Measurements from ENCODE around the gene ACTR5.
"Not testable (repeated sequence)": the region's sequence is repeated elsewhere in the genome, so short reads cannot be mapped to it uniquely, and the experiment has no call there.

ACTR5 gene

DNA sequence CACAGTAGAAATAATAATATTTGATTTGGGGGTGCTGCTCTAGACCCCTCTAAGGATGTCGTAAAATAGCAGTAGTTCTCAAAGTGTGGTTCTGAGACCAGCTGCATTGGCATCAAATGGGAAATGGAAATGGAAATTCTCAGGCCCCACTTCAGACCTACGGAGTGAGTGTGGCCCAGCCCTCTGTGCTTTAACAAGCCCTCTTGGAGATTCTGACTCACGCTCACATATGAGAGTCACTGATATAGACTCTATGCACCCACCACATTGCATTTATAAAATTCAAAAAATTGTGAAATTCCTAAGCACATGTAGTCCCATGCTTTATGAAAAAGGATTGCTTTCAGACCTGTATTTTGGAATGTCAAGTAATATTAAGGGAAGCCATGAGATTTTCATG lies 43.0 kb downstream of the ACTR5 start:
- H3K4me3 ChIP-seq (ENCODE audit: low read depth, low read length), result no peak overlapping the region
- no peak for DNase-seq (ENCODE audit: low read depth)
- TF ChIP-seq, protein P1, sequence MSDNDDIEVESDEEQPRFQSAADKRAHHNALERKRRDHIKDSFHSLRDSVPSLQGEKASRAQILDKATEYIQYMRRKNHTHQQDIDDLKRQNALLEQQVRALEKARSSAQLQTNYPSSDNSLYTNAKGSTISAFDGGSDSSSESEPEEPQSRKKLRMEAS (IDR thresholded peaks at IDR 0.05; ENCODE audit: low read depth, low read length), result no peak
- TF ChIP-seq MYC (IDR thresholded peaks at IDR 0.05; ENCODE audit: low read depth, low read length) (no peak), POLR2A (IDR thresholded peaks at IDR 0.05; ENCODE audit: extremely low read depth, insufficient read length) (no peak)
- TF ChIP-seq, protein P2, sequence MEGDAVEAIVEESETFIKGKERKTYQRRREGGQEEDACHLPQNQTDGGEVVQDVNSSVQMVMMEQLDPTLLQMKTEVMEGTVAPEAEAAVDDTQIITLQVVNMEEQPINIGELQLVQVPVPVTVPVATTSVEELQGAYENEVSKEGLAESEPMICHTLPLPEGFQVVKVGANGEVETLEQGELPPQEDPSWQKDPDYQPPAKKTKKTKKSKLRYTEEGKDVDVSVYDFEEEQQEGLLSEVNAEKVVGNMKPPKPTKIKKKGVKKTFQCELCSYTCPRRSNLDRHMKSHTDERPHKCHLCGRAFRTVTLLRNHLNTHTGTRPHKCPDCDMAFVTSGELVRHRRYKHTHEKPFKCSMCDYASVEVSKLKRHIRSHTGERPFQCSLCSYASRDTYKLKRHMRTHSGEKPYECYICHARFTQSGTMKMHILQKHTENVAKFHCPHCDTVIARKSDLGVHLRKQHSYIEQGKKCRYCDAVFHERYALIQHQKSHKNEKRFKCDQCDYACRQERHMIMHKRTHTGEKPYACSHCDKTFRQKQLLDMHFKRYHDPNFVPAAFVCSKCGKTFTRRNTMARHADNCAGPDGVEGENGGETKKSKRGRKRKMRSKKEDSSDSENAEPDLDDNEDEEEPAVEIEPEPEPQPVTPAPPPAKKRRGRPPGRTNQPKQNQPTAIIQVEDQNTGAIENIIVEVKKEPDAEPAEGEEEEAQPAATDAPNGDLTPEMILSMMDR (IDR thresholded peaks at IDR 0.05; ENCODE audit: low read depth, low read length), result no peak

DNA sequence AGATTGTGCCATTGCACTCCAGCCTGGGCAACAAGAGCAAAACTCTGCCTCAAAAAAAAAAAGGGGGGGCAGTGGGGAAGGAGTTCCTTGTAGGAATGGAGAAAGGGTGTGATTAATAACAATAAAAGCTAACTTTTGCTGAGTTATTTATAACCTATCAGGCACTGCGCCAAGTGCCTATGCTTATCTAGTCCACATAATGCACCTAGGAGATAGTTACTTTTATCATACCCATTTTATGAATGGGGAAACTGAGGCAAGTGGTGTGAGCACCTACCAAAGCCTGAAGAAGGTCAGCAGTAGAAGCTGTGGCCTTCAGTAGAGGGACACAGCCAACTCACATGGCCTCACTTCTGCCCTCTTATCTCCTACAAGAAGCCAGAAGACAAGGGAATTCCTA lies 43.7 kb downstream of the ACTR5 start:
- H3K4me3 ChIP-seq (ENCODE audit: low read depth, low read length), result no peak overlapping the region
- DNase-seq (ENCODE audit: low read depth), result no peak
- TF ChIP-seq, protein P2 (IDR thresholded peaks at IDR 0.05; ENCODE audit: low read depth, low read length), result no peak

DNA sequence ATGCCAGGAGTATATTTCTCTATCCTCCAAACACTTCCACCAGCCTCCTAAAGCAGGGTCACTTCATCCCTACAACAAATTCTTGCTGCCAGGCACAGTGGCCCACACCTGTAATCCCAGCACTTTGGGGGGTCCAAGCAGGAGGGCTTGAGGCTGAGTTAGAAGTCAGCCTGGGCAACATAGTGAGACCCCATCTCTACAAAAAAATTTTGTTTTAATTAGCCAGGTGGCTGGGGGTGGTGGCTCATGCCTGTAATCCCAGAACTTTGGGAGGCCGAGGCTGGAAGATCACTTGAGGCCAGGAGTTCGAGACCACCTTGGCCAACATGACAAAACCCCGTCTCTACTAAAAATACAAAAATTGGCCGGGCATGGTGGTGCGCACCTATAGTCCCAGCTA lies 45.8 kb downstream of the ACTR5 start:
- DNase-seq (ENCODE audit: low read depth); H3K4me3 ChIP-seq (ENCODE audit: low read depth, low read length): not testable (repeated sequence)

DNA sequence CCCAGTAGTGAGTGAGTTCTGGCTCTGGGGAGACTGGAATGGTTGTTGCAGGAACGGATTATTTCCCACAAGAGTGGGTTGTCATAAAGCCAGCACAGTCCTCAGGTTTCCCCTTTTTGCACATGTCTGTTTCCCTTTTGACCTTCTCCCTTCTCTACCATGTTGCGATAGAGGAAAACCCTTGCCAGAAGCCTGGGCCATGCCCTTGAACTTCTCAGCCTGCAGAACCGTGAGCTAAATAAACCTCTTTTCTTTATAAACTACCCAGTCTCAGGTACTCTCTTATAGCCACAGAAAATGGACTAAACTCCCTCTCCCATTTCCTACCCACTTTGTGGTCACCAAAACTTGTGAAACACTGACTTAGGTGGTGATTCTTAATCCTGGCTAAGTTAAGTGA lies 50.0 kb downstream of the ACTR5 start:
- H3K4me3 ChIP-seq (ENCODE audit: low read depth, low read length), result no peak overlapping the region
- peak; percentile 18 for DNase-seq (ENCODE audit: low read depth)
- TF ChIP-seq, protein P1 (IDR thresholded peaks at IDR 0.05; ENCODE audit: low read depth, low read length), result no peak
- TF ChIP-seq MYC (IDR thresholded peaks at IDR 0.05; ENCODE audit: low read depth, low read length) (no peak), POLR2A (IDR thresholded peaks at IDR 0.05; ENCODE audit: extremely low read depth, insufficient read length) (no peak)
- TF ChIP-seq, protein P2 (IDR thresholded peaks at IDR 0.05; ENCODE audit: low read depth, low read length), result no peak

DNA sequence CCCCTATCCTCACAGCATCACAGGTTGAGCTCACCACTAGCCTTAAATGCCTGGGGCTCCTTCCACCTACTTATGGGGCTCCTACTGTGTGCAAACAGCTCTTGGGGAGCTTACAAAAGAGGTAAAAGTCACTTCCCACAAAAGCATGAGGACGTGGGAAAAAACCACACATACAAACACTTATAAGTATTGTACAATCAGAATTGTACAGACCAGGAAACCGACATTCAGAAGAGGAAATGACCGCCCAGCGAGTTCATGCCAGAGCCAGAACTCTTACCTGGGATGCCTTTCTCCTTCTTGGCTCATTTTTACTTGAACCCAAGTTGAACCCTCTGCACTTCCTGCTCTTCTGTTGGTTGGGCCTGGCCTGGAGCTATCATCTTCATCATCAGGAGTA lies 50.9 kb downstream of the ACTR5 start:
- no peak overlapping the region for H3K4me3 ChIP-seq (ENCODE audit: low read depth, low read length)
- DNase-seq (ENCODE audit: low read depth), result peak; percentile 47
- TF ChIP-seq, protein P1 (IDR thresholded peaks at IDR 0.05; ENCODE audit: low read depth, low read length), result no peak
- TF ChIP-seq, protein P2 (IDR thresholded peaks at IDR 0.05; ENCODE audit: low read depth, low read length), result no peak
- TF ChIP-seq POLR2A (IDR thresholded peaks at IDR 0.05; ENCODE audit: extremely low read depth, insufficient read length), result no peak

DNA sequence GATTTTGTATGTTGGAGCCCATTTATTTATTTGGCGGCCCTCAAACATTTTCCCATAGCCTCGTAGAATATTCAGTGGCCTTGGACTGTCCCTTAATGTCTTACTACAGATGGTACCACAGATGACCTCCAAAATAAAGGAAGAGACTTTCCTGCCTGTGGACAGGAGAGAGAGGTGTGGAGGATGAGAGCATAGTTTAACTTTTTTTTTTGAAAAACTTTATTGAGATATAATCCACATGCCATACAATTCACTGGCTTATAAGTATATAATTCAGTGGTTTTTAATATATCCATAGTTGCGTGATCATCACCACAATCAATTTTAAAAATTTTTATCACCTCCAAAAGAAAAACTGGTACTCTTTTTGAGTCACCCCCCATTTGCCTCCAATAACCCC lies 52.6 kb downstream of the ACTR5 start:
- no peak overlapping the region for H3K4me3 ChIP-seq (ENCODE audit: low read depth, low read length)
- no peak for DNase-seq (ENCODE audit: low read depth)
- TF ChIP-seq, protein P1 (IDR thresholded peaks at IDR 0.05; ENCODE audit: low read depth, low read length), result no peak
- TF ChIP-seq MYC (IDR thresholded peaks at IDR 0.05; ENCODE audit: low read depth, low read length), result no peak
- TF ChIP-seq, protein P2 (IDR thresholded peaks at IDR 0.05; ENCODE audit: low read depth, low read length), result no peak
- no peak for TF ChIP-seq POLR2A (IDR thresholded peaks at IDR 0.05; ENCODE audit: extremely low read depth, insufficient read length)

Data from NB4 (cell line).